HG03575 (cell line): Measurements from ENCODE around the gene CTNNA1.
"Not testable (repeated sequence)": the region's sequence is repeated elsewhere in the genome, so short reads cannot be mapped to it uniquely, and the experiment has no call there.

Experiments used
- ATAC-seq: cut with Tn5 transposase; IDR thresholded peaks from one replicate; pipeline ENCODE4 v1.9.1; 2021; ENCODE audit not compliant: unreplicated experiment, insufficient number of reproducible peaks, low FRiP score; ENCODE audit errors: extremely low read depth

Gene CTNNA1

DNA sequence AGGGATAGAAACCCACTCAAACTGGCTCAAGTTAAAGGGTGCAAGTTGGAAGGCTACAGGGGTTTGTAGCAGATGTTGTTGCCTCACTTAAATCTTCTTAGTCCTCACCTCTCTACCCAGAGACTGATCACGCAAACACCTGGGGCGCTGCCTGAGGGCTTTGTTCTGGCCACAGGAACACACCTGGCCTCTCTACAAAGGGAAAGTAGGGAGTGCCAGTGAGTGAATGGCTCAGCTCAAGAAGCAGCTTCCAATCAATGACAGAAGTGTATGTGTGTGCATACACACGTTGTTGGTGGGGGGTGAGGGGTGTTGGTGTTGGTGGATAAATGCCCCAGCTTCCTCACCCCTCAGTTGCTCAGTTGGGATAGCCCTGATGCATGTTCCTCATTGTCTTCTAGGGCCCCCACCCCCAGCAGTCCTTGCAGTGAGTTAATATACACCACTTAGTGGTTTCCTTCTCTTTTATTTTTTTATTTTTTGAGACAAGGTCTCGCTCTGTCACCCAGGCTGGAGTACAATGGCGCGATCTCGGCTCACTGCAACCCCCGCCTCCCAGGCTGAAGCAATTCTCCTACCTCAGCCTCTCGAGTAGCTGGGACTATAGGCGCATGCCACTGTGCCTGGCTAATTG is 30.6 kb upstream of the CTNNA1 start:
- no peak for ATAC-seq

DNA sequence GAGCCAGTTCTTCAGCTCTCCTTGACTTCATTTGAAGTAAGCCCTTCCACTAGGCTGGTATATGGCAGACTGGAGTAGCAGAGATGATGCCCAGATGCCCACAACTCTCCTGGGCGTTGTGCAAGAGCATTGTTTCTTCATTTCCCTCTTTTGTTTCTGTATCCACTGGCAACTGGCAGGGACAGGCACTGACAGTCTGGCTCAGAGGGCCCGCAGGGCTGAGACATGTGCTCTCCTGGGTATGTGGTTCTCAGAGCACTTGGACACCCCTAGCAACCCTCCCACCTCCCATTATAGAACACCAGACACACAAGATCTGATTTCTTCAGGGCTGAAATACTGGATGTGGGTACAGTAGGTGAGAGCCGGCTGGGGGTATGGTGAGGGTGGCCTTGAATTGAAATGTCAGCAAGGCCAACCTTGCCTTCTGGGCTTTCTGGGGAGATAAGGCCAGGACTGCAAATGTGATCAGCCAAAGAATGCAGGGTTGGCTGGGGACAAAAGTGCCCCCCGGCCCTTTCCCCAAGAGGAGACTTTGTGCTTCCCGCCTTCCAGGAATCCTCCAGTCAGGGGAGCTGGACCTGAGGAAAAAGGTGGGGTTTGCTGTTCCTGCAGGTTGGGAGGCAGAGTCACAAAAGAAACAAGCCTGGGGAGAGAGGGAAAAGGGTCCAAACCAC is 28.6 kb upstream of the CTNNA1 start:
- ATAC-seq: no peak

DNA sequence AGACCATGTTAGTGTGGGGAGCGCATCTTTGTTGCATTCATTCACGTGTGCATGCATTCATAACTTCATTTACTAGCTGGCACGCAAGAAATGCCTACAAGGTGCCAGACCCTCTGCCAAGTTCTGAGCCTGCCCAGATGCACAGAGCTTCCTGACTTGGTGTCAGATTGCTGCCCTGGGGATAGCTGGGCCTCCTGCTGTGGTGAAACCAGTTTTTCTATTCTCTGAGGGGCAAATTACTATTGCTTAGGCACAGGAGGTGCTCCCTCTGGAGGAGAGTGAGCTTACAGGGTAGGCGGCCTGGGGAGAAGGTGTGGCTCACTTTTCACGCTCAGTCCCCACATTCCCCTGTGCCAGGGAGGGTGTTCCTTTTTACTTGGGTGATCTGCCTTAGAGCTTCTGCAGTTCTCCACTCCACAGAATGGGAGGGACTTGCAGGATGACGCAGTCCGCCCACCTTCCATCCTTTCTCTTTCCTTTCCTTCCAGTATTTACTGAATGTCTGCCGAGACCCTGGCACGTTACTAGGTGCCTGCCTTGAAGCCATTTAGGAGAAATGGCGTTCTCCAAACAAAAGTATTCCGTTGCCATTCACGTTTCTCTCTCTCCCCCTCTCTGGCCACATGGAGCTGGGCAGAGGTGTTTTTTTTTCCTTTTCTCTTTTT is 27.9 kb upstream of the CTNNA1 start:
- no peak for ATAC-seq

DNA sequence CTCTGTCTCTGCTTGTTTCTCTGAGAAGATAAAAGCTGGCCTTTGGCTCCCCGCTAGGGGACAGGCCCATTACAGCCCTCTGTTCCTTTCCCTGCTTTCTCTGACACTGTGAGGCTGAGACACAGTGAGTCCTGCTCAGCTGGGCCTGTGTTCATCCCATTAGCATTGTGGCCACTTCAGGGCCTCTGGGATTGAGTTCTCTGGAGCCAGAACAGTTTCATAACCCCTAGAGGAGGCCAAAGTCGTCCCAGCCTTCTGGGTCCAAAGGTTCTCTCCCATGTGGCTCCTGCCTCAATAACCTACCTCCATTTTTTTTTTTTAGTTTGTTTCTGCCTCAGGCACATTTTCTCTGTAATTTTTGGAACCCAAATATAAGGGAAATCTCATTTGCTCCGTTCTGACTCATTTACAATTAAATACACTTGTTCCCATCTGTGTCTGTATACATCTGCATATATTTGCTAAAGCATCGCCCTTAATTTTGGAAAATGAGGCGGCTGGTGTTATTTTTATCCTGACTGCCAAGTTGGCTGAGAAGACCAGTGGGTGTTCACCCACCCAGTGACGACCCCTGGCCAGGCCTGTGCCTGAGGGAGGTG is 27.3 kb upstream of the CTNNA1 start:
- no peak for ATAC-seq

DNA sequence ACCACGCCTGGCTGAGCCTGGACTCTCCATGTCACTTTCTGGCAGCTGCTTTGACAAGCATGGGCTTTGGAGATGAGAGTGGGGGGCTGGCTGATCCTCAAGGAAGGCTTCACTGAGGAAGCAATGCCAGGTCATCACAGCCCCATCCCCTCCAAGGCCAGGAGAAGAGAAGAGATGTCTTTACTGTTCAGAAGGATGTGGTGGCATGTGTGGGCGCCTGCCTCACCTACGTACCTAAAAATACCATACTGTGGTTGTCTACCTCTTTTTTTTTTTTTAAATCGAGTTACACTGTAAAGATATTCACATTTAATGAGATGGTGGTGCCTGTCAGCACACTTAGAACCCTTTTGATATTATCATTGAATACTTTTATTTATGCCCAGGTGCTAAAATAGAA is 26.4 kb upstream of the CTNNA1 start:
- ATAC-seq: no peak

DNA sequence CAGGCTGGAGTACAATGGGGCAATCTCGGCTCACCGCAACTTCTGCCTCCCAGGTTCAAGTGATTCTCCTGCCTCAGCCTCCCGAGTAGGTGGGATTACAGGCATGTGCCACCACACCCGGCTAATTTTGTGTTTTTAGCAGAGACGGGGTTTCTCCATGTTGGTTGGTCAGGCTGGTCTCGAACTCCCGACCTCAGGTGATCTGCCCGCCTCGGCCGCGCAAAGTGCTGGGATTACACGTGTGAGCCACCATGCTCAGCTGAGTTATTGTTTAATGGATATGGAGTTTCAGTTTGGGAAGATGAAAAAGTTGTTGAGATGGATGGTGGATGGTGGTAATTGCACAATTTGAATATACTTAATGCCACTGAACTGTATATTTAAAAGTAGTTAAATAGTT is 22.7 kb upstream of the CTNNA1 start:
- ATAC-seq: not testable (repeated sequence)

- ATAC-seq: no peak
Measured at GRCh38 chr5:138732466-138732865, 20.8 kb upstream of the CTNNA1 start.

DNA sequence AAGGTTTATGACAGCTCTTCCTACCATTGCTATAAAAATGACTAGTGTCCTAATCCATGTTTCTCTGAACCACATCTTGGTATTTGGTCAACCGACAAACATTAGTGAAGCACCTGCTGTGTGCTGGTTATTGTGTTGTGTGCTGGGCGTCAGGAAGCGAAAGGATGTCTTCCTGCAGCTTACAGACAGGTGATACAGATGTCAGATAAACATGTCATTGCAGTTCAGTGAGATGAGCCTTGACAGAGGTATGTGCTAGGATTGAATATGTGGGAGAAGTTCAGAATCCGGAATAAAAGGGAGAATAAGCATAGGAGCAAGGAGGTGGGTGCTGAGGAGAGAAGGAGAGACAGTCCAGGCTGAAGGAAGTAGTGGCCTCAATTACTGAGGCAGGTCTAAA is 20.3 kb upstream of the CTNNA1 start:
- ATAC-seq: no peak

GRCh38 chr5:138733509-138733908 is 19.7 kb upstream of the CTNNA1 start:
- no peak for ATAC-seq

- ATAC-seq: no peak
Measured at GRCh38 chr5:138736293-138736692, 16.9 kb upstream of the CTNNA1 start.

DNA sequence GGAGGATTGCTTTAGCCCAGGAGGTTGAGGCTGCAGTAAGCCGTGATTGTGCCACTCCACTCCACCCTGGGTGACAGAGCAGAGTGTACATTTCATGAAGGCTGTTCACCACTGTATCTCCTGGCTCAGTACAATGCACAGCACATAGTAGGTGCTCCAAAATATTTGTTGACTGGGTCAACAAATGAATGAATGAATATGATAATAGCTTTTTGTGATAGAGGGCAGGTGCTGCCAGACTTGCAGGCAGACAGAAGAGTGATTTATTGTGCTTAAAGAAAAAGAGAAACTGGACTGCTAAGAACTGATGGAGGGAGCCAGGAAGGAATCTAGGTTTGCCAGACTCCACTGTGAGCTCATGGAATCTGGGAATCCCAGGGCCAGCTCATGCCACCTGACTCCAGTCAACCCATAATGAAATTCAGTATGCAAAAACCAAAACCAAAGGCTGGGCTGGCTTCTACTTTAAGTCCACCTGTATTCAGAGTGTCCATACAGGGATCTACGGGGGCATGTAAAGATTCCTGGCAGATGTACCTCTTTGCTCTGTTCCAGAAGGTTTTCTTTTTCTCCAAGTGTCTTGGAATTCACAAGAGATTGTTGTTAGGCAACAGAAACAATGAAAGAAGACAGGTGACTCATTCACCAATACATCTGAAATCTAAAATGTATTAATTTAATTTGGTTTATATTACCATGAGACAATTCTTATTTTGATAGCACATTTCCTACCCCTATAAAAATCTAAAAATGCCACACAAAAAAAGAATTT is 15.5 kb upstream of the CTNNA1 start:
- no peak for ATAC-seq

DNA sequence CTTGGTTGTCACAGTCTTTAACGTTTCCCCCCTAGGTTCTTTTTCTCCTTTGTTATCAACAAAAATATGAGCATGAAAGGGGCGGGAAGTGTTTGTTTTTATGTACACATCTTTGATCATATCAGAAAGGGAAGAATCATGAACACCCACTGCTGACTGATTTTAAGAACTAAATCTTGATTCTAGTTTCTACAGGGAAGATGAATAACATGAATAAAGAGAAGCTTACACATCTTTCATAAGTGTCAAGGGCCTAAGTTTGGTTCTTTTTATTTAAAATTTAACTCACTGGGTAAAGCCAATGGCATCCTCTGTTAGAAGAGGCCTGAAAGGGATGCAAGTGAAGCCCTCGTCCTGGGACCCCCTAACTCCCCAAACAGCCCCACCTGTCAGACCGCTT is 14.8 kb upstream of the CTNNA1 start:
- ATAC-seq: no peak

- no peak for ATAC-seq
Measured at GRCh38 chr5:138739938-138740337, 13.3 kb upstream of the CTNNA1 start.

GRCh38 chr5:138743484-138743883 is 9.7 kb upstream of the CTNNA1 start:
- no peak for ATAC-seq

GRCh38 chr5:138745268-138745667 is 8.0 kb upstream of the CTNNA1 start:
- ATAC-seq: no peak

GRCh38 chr5:138748630-138749081 is 4.6 kb upstream of the CTNNA1 start:
- ATAC-seq: no peak

DNA sequence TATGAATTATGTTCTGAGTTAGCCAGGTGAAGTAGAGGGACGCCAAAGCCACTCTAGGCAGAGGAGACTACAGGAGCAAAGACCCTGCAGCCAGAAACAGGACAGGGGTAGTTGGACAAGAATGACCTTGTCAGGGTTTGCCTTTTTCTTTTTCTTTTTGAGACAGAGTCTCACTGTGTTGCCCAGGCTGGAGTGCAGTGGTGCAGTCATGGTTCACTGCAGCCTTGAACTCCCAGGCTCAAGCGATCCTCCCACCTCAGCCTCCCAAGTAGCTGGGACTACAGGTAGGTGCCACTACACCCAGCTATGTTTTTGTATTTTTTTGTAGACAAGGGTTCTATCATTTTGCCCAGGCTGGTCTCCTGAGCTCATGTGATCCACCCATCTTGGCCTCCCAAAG is 1.9 kb upstream of the CTNNA1 start:
- not testable (repeated sequence) for ATAC-seq

DNA sequence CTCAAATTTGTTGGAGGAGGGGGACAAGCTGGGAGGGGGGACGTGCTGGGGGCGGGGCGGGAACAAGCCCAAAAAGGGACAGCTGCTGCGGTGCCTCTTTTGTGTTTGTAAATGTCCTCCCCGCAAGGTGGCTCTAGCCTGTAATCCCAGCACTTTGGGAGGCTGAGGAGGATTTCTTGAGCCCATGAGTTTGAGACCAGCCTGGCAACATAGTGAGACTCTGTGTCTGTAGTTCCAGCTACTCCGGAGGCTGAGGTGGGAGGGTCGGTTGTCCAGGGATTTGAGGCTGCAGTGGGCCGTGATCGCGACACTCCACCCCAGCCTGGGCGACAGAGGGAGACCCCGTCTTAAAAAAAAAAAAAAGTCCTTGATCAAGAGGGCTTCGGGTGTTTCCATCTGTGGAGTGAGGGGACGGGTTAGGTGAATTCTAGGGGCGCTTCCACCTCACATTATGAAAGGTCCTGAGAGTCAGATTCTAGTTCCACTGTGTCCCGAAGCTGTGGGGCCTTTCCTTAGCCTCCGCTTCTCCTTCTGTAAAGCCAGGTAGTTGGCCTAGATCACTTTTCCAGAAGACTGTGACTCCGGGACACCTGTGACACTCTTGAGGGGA is 779 bp upstream of the CTNNA1 start:
- ATAC-seq: no peak
